ENCODE results near the gene PTX4.

PTX4 gene

GRCh38 chr16:1459967-1460366, 28.8 kb downstream of the PTX4 start:
- no peaks in the 10 kb centered on the region for H3K4me1 ChIP-seq (ENCODE audit: control insufficient read depth in 2 of 2, insufficient read depth in 2 of 2, low read length in 2 of 2)
- no peak overlapping the region for H3K27ac ChIP-seq (ENCODE audit: low read depth in 2 of 2, low read length in 2 of 2)
- H3K36me3 ChIP-seq (ENCODE audit: control insufficient read depth in 2 of 2, insufficient read depth in 2 of 2, low read length in 2 of 2): peaks cover 27 to 41% of the 10 kb centered on the region in 2 donors
- H3K27me3 ChIP-seq (ENCODE audit: control insufficient read depth in 2 of 2, insufficient read depth in 2 of 2, low read length in 2 of 2): no peaks in the 10 kb centered on the region
- no peak overlapping the region for H3K4me3 ChIP-seq (ENCODE audit: low read length in 2 of 2)
- no peak overlapping the region for H3K9ac ChIP-seq (ENCODE audit: low read depth in 1 of 2, low read length in 2 of 2)
- no peaks in the 10 kb centered on the region for H3K9me3 ChIP-seq (ENCODE audit: control insufficient read depth in 2 of 2, low read length in 2 of 2)

GRCh38 chr16:1458977-1459341, 29.8 kb downstream of the PTX4 start:
- H3K4me1 ChIP-seq (ENCODE audit: control insufficient read depth in 2 of 2, insufficient read depth in 2 of 2, low read length in 2 of 2): no peaks in the 10 kb centered on the region
- no peaks in the 10 kb centered on the region for H3K27me3 ChIP-seq (ENCODE audit: control insufficient read depth in 2 of 2, insufficient read depth in 2 of 2, low read length in 2 of 2)
- H3K9me3 ChIP-seq (ENCODE audit: control insufficient read depth in 2 of 2, low read length in 2 of 2): no peaks in the 10 kb centered on the region
- no peak overlapping the region for H3K27ac ChIP-seq (ENCODE audit: low read depth in 2 of 2, low read length in 2 of 2)
- no peak overlapping the region for H3K4me3 ChIP-seq (ENCODE audit: low read length in 2 of 2)
- H3K9ac ChIP-seq (ENCODE audit: low read depth in 1 of 2, low read length in 2 of 2): no peak overlapping the region
- peaks cover 27 to 45% of the 10 kb centered on the region in 2 donors for H3K36me3 ChIP-seq (ENCODE audit: control insufficient read depth in 2 of 2, insufficient read depth in 2 of 2, low read length in 2 of 2)

GRCh38 chr16:1458336-1458976, 30.3 kb downstream of the PTX4 start:
- H3K36me3 ChIP-seq (ENCODE audit: control insufficient read depth in 2 of 2, insufficient read depth in 2 of 2, low read length in 2 of 2): peaks cover 27 to 50% of the 10 kb centered on the region in 2 donors
- H3K27me3 ChIP-seq (ENCODE audit: control insufficient read depth in 2 of 2, insufficient read depth in 2 of 2, low read length in 2 of 2): no peaks in the 10 kb centered on the region
- no peak overlapping the region for H3K4me3 ChIP-seq (ENCODE audit: low read length in 2 of 2)
- no peak overlapping the region for H3K9ac ChIP-seq (ENCODE audit: low read depth in 1 of 2, low read length in 2 of 2)
- H3K4me1 ChIP-seq (ENCODE audit: control insufficient read depth in 2 of 2, insufficient read depth in 2 of 2, low read length in 2 of 2): no peaks in the 10 kb centered on the region
- no peaks in the 10 kb centered on the region for H3K9me3 ChIP-seq (ENCODE audit: control insufficient read depth in 2 of 2, low read length in 2 of 2)
- H3K27ac ChIP-seq (ENCODE audit: low read depth in 2 of 2, low read length in 2 of 2): no peak overlapping the region

- no peak overlapping the region for H3K4me3 ChIP-seq (ENCODE audit: low read length in 2 of 2)
- no peak overlapping the region for H3K27ac ChIP-seq (ENCODE audit: low read depth in 2 of 2, low read length in 2 of 2)
- H3K4me1 ChIP-seq (ENCODE audit: control insufficient read depth in 2 of 2, insufficient read depth in 2 of 2, low read length in 2 of 2): no peaks in the 10 kb centered on the region
- H3K36me3 ChIP-seq (ENCODE audit: control insufficient read depth in 2 of 2, insufficient read depth in 2 of 2, low read length in 2 of 2): peaks cover 27 to 51% of the 10 kb centered on the region in 2 donors
- H3K27me3 ChIP-seq (ENCODE audit: control insufficient read depth in 2 of 2, insufficient read depth in 2 of 2, low read length in 2 of 2): no peaks in the 10 kb centered on the region
- H3K9me3 ChIP-seq (ENCODE audit: control insufficient read depth in 2 of 2, low read length in 2 of 2): no peaks in the 10 kb centered on the region
- no peak overlapping the region for H3K9ac ChIP-seq (ENCODE audit: low read depth in 1 of 2, low read length in 2 of 2)
Observed at GRCh38 chr16:1457489-1458245, 31.1 kb downstream of the PTX4 start.

- Histone ChIP-seq H3K4me3 (ENCODE audit: low read length in 2 of 2) (no peak overlapping the region), H3K27me3 (ENCODE audit: control insufficient read depth in 2 of 2, insufficient read depth in 2 of 2, low read length in 2 of 2) (no peaks in the 10 kb centered on the region), H3K4me1 (ENCODE audit: control insufficient read depth in 2 of 2, insufficient read depth in 2 of 2, low read length in 2 of 2) (no peaks in the 10 kb centered on the region), H3K9ac (ENCODE audit: low read depth in 1 of 2, low read length in 2 of 2) (no peak overlapping the region), H3K27ac (ENCODE audit: low read depth in 2 of 2, low read length in 2 of 2) (no peak overlapping the region), H3K9me3 (ENCODE audit: control insufficient read depth in 2 of 2, low read length in 2 of 2) (no peaks in the 10 kb centered on the region), H3K36me3 (ENCODE audit: control insufficient read depth in 2 of 2, insufficient read depth in 2 of 2, low read length in 2 of 2) (peaks cover 27 to 53% of the 10 kb centered on the region in 2 donors)
Observed at GRCh38 chr16:1456951-1457350, 31.8 kb downstream of the PTX4 start.

GRCh38 chr16:1455190-1456171, 33.3 kb downstream of the PTX4 start:
- H3K4me3 ChIP-seq (ENCODE audit: low read length in 2 of 2): no peak overlapping the region
- H3K4me1 ChIP-seq (ENCODE audit: control insufficient read depth in 2 of 2, insufficient read depth in 2 of 2, low read length in 2 of 2): no peaks in the 10 kb centered on the region
- no peaks in the 10 kb centered on the region for H3K27me3 ChIP-seq (ENCODE audit: control insufficient read depth in 2 of 2, insufficient read depth in 2 of 2, low read length in 2 of 2)
- H3K9me3 ChIP-seq (ENCODE audit: control insufficient read depth in 2 of 2, low read length in 2 of 2): no peaks in the 10 kb centered on the region
- H3K27ac ChIP-seq (ENCODE audit: low read depth in 2 of 2, low read length in 2 of 2): no peak overlapping the region
- H3K9ac ChIP-seq (ENCODE audit: low read depth in 1 of 2, low read length in 2 of 2): no peak overlapping the region
- H3K36me3 ChIP-seq (ENCODE audit: control insufficient read depth in 2 of 2, insufficient read depth in 2 of 2, low read length in 2 of 2): peaks cover 22 to 53% of the 10 kb centered on the region in 2 donors

GRCh38 chr16:1454561-1454960, 34.2 kb downstream of the PTX4 start:
- peaks cover 18 to 51% of the 10 kb centered on the region in 2 donors for H3K36me3 ChIP-seq (ENCODE audit: control insufficient read depth in 2 of 2, insufficient read depth in 2 of 2, low read length in 2 of 2)
- no peaks in the 10 kb centered on the region for H3K4me1 ChIP-seq (ENCODE audit: control insufficient read depth in 2 of 2, insufficient read depth in 2 of 2, low read length in 2 of 2)
- H3K27ac ChIP-seq (ENCODE audit: low read depth in 2 of 2, low read length in 2 of 2): no peak overlapping the region
- no peak overlapping the region for H3K9ac ChIP-seq (ENCODE audit: low read depth in 1 of 2, low read length in 2 of 2)
- H3K4me3 ChIP-seq (ENCODE audit: low read length in 2 of 2): no peak overlapping the region
- no peaks in the 10 kb centered on the region for H3K27me3 ChIP-seq (ENCODE audit: control insufficient read depth in 2 of 2, insufficient read depth in 2 of 2, low read length in 2 of 2)
- no peaks in the 10 kb centered on the region for H3K9me3 ChIP-seq (ENCODE audit: control insufficient read depth in 2 of 2, low read length in 2 of 2)

- peaks cover 16 to 46% of the 10 kb centered on the region in 2 donors for H3K36me3 ChIP-seq (ENCODE audit: control insufficient read depth in 2 of 2, insufficient read depth in 2 of 2, low read length in 2 of 2)
Observed at GRCh38 chr16:1453316-1453715, 35.4 kb downstream of the PTX4 start.

GRCh38 chr16:1452530-1452929, 36.2 kb downstream of the PTX4 start:
- H3K9me3 ChIP-seq (ENCODE audit: control insufficient read depth in 2 of 2, low read length in 2 of 2): no peaks in the 10 kb centered on the region
- H3K9ac ChIP-seq (ENCODE audit: low read depth in 1 of 2, low read length in 2 of 2): no peak overlapping the region
- H3K4me1 ChIP-seq (ENCODE audit: control insufficient read depth in 2 of 2, insufficient read depth in 2 of 2, low read length in 2 of 2): no peaks in the 10 kb centered on the region
- H3K27ac ChIP-seq (ENCODE audit: low read depth in 2 of 2, low read length in 2 of 2): no peak overlapping the region
- peaks cover 18 to 46% of the 10 kb centered on the region in 2 donors for H3K36me3 ChIP-seq (ENCODE audit: control insufficient read depth in 2 of 2, insufficient read depth in 2 of 2, low read length in 2 of 2)
- H3K27me3 ChIP-seq (ENCODE audit: control insufficient read depth in 2 of 2, insufficient read depth in 2 of 2, low read length in 2 of 2): no peaks in the 10 kb centered on the region
- H3K4me3 ChIP-seq (ENCODE audit: low read length in 2 of 2): no peak overlapping the region

More at GRCh38 chr16:1453316-1453715, 35.4 kb downstream of the PTX4 start:
- Histone ChIP-seq H3K4me3 (ENCODE audit: low read length in 2 of 2) (no peak overlapping the region), H3K9me3 (ENCODE audit: control insufficient read depth in 2 of 2, low read length in 2 of 2) (no peaks in the 10 kb centered on the region), H3K27ac (ENCODE audit: low read depth in 2 of 2, low read length in 2 of 2) (no peak overlapping the region), H3K4me1 (ENCODE audit: control insufficient read depth in 2 of 2, insufficient read depth in 2 of 2, low read length in 2 of 2) (no peaks in the 10 kb centered on the region), H3K27me3 (ENCODE audit: control insufficient read depth in 2 of 2, insufficient read depth in 2 of 2, low read length in 2 of 2) (no peaks in the 10 kb centered on the region), H3K9ac (ENCODE audit: low read depth in 1 of 2, low read length in 2 of 2) (no peak overlapping the region)
